ENCODE measurements around the gene CDC42BPA. TPM values are rescaled to one million over a fixed set of nuclear protein-coding genes. Genes with fewer than 3 reads are reported as not detected.

CDC42BPA gene
- total RNA-seq, 1 donor from 2014 or later: 95.7 TPM

GRCh38 chr1:227323171-227323966, 5.1 kb upstream of the CDC42BPA start:
- DNase-seq (ENCODE audit: extremely low spot score, unreplicated experiment): no peak
- no peak for TF ChIP-seq CTCF (IDR thresholded peaks at IDR 0.05)
- no peak overlapping the region for H3K27ac Mint-ChIP-seq (ENCODE audit: unreplicated experiment)
- H3K27me3 Mint-ChIP-seq (ENCODE audit: unreplicated experiment): no peaks in the 10 kb centered on the region
- H3K4me3 Mint-ChIP-seq (ENCODE audit: unreplicated experiment): no peak overlapping the region
- no peaks in the 10 kb centered on the region for H3K9me3 Mint-ChIP-seq (ENCODE audit: unreplicated experiment)
- no peaks in the 10 kb centered on the region for H3K36me3 Mint-ChIP-seq (ENCODE audit: unreplicated experiment)
- H3K4me1 Mint-ChIP-seq (ENCODE audit: unreplicated experiment): peaks cover 11% of the 10 kb centered on the region

GRCh38 chr1:227322376-227322775, 4.1 kb upstream of the CDC42BPA start:
- no peak for TF ChIP-seq CTCF (IDR thresholded peaks at IDR 0.05)
- Mint-ChIP-seq H3K4me1 (ENCODE audit: unreplicated experiment) (peaks cover 11% of the 10 kb centered on the region), H3K27me3 (ENCODE audit: unreplicated experiment) (no peaks in the 10 kb centered on the region), H3K36me3 (ENCODE audit: unreplicated experiment) (no peaks in the 10 kb centered on the region), H3K27ac (ENCODE audit: unreplicated experiment) (no peak overlapping the region), H3K4me3 (ENCODE audit: unreplicated experiment) (no peak overlapping the region), H3K9me3 (ENCODE audit: unreplicated experiment) (no peaks in the 10 kb centered on the region)
- no peak for DNase-seq (ENCODE audit: extremely low spot score, unreplicated experiment)

GRCh38 chr1:227321035-227321434, 2.7 kb upstream of the CDC42BPA start:
- H3K4me3 Mint-ChIP-seq (ENCODE audit: unreplicated experiment): no peak overlapping the region
- peaks cover 11% of the 10 kb centered on the region for H3K4me1 Mint-ChIP-seq (ENCODE audit: unreplicated experiment)
- DNase-seq (ENCODE audit: extremely low spot score, unreplicated experiment): no peak
- no peaks in the 10 kb centered on the region for H3K36me3 Mint-ChIP-seq (ENCODE audit: unreplicated experiment)
- H3K27ac Mint-ChIP-seq (ENCODE audit: unreplicated experiment): no peak overlapping the region
- no peaks in the 10 kb centered on the region for H3K27me3 Mint-ChIP-seq (ENCODE audit: unreplicated experiment)
- no peak for TF ChIP-seq CTCF (IDR thresholded peaks at IDR 0.05)
- H3K9me3 Mint-ChIP-seq (ENCODE audit: unreplicated experiment): no peaks in the 10 kb centered on the region

GRCh38 chr1:227320476-227320875, 2.2 kb upstream of the CDC42BPA start:
- no peak for DNase-seq (ENCODE audit: extremely low spot score, unreplicated experiment)
- no peaks in the 10 kb centered on the region for H3K9me3 Mint-ChIP-seq (ENCODE audit: unreplicated experiment)
- TF ChIP-seq CTCF (IDR thresholded peaks at IDR 0.05): no peak
- no peaks in the 10 kb centered on the region for H3K27me3 Mint-ChIP-seq (ENCODE audit: unreplicated experiment)
- H3K4me1 Mint-ChIP-seq (ENCODE audit: unreplicated experiment): peaks cover 11% of the 10 kb centered on the region
- no peak overlapping the region for H3K27ac Mint-ChIP-seq (ENCODE audit: unreplicated experiment)
- no peak overlapping the region for H3K4me3 Mint-ChIP-seq (ENCODE audit: unreplicated experiment)
- no peaks in the 10 kb centered on the region for H3K36me3 Mint-ChIP-seq (ENCODE audit: unreplicated experiment)

GRCh38 chr1:227318853-227319607, 738 bp upstream of the CDC42BPA start:
- no peak for TF ChIP-seq CTCF (IDR thresholded peaks at IDR 0.05)
- peak overlapping the region; percentile 96 for H3K27ac Mint-ChIP-seq (ENCODE audit: unreplicated experiment)
- H3K9me3 Mint-ChIP-seq (ENCODE audit: unreplicated experiment): no peaks in the 10 kb centered on the region
- H3K4me1 Mint-ChIP-seq (ENCODE audit: unreplicated experiment): peaks cover 9% of the 10 kb centered on the region
- DNase-seq (ENCODE audit: extremely low spot score, unreplicated experiment): peak; percentile 86
- H3K27me3 Mint-ChIP-seq (ENCODE audit: unreplicated experiment): no peaks in the 10 kb centered on the region
- H3K36me3 Mint-ChIP-seq (ENCODE audit: unreplicated experiment): peaks cover 2% of the 10 kb centered on the region
- peak overlapping the region; percentile 76 for H3K4me3 Mint-ChIP-seq (ENCODE audit: unreplicated experiment)

Data from osteocyte (in vitro differentiated cells).